ENCODE measurements around the gene TTLL5.

TTLL5 gene

GRCh38 chr14:75742867-75743266, 81.8 kb downstream of the TTLL5 start:
- DNase-seq (ENCODE audit: low read depth) = no peak

GRCh38 chr14:75747899-75748298, 86.9 kb downstream of the TTLL5 start:
- no peak for DNase-seq (ENCODE audit: low read depth)

DNA sequence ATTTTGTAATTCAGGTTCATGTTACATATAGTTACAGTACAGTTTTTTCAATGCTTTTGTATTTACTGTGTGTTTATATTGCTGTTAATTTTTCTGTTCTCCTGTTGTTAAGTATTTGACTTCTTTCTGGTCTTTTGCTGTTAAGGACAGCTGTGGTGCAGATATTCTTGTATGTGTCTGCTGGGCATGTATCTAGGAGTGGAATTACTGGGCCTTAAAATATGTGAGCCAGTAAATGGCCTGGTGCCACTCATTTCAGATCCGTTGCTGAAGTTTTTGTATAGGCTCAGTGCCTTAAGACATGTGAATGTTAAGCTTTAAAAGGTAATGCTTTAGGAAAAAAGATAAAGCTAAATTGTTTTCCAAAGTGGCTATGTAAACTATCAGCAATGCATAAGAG, 87.3 kb downstream of the TTLL5 start:
- no peak for DNase-seq (ENCODE audit: low read depth)

- DNase-seq (ENCODE audit: low read depth) = no peak
These were observed 90.2 kb downstream of the TTLL5 start for GRCh38 chr14:75751296-75751695.

DNA sequence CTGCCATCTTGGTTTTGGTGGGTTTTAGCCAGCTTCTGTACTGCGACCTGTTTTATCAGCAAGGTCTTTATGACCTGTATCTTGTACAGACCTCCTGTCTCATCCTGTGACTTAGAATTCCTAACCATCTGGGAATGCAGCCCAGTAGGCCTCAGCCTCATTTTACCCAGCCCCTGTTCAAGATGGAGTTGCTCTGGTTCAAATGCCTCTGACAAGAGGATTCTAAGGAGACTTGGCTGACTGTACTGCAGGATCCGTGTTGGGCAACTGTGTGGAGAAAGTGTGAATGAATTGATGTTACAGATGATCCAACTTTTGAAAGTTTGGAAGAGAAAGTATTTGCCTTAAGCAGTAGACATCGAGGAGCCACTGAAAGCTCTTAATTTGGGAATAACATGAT, 91.0 kb downstream of the TTLL5 start:
- no peak for DNase-seq (ENCODE audit: low read depth)

DNA sequence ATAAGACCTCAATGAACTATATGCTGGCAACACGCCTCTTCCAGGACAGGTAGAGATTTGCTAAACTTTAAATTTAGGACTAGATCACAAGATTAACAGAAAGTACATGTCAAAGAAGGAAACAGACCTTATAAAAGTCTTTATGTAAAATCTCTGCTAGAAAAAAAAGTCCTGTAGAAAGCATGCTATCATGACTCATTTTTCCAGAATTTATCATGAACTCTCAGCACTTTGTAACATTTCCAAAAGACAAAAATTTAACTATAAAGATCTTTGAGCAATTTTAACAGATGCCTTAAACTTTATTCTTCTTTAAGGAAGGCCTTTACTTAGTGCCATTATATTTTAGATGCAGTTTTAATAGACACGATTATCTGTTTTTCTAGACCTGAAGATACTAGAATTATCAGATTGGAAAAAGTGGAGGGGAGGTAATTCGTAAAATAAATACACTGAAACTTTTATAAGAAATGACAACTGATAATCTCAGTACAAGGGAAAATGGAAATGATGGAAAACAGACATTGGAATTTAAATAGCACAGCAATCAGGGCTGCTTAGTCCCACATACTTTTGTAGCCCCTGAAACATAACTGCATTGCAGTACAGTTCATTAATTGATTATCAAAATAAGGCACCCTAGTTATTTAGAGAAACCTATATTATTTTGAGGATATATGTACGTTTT, 92.0 kb downstream of the TTLL5 start:
- DNase-seq (ENCODE audit: low read depth) = no peak

GRCh38 chr14:75753696-75754095, 92.7 kb downstream of the TTLL5 start:
- DNase-seq (ENCODE audit: low read depth) = no peak

GRCh38 chr14:75757644-75758402, 96.8 kb downstream of the TTLL5 start:
- no peak for DNase-seq (ENCODE audit: low read depth)

GRCh38 chr14:75764020-75764419, 103.0 kb downstream of the TTLL5 start:
- DNase-seq (ENCODE audit: low read depth) = no peak

DNA sequence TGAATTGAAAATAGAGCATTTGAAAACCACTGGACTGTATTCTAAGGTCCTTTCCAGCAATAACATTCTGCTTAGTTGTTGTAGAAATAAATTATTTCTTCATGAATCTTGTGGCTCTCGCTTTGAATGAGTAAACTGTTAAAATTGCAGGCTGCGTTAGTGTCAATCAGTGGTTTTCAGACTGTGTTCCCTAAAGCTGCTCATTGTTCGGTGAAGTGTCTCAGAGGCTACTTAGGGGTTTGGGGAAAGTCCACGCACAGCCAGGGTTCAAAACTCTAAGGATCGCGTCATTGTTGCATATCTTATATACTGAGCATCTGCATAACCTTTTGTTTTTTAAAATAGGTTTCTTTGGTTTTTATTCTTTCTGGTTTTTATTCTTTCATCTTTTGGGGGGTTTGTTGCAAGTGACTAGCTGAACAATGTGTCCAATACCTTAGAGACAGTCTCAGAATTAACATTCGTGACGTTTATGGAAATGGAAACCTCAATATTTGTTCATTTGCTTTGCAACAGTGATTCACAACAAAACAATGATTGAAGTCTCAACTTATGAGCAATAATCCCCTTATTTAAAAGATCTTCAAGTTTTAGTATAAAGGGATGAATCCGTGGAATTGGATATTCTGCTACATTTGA, 108.1 kb downstream of the TTLL5 start:
- DNase-seq (ENCODE audit: low read depth) = no peak

DNA sequence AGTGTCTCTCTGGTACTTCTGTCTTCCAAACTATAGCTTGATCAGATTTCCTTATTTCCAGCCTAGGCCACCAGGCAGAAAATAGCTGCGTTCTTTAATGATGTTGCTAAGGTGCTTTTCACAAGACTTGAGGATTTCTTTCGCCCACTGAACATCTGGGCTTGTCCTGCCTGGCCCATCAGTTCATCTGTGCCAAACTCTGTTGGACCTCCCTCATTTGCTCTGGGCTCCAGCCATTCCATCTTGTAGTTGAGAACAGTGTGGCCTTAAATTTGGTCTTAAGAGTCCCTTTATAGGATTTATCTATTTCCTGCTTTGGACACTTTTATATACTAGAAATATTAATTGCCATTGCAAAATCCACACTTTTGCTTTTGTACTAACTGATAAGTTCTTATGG, 109.6 kb downstream of the TTLL5 start:
- DNase-seq (ENCODE audit: low read depth) = no peak

- DNase-seq (ENCODE audit: low read depth) = no peak
These were observed 110.5 kb downstream of the TTLL5 start for GRCh38 chr14:75771595-75771994.

DNA sequence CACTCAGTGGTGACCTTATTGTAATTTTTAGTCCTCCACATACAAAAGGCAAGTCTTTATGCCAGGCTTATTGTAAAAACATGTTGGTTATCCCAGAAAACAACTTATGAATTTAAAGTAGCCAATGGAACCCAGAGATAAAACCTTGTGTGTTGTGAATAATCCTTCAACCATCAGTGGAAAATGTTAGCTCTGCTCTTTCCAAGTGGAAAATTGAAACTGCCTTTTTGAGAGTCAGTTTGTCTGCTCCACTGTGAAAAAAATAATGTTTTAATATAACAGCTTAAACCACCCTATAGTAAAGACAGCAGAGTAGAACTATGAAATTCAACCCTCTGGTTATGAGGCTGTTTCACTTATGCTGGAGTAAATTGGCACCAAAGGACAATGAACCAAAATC, 112.0 kb downstream of the TTLL5 start:
- no peak for DNase-seq (ENCODE audit: low read depth)

DNA sequence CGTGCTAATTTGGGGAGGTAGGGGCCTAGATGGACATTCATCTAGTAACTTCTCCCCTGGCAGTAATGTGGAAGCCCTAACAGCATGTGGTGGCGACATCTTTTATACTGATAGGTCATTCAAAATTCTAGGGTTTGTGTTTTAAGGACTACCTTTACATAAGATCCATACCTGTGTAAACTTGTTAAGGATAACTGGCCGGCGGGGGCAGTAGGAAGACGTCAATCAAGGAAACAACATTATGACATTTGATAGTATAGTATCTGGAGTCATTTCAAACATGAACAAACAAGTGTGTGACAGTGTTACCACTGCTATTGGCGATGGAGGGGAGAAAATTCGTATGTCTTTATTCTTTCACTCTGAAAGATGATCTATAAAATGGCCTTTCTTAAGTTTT, 120.0 kb downstream of the TTLL5 start:
- no peak for DNase-seq (ENCODE audit: low read depth)

DNA sequence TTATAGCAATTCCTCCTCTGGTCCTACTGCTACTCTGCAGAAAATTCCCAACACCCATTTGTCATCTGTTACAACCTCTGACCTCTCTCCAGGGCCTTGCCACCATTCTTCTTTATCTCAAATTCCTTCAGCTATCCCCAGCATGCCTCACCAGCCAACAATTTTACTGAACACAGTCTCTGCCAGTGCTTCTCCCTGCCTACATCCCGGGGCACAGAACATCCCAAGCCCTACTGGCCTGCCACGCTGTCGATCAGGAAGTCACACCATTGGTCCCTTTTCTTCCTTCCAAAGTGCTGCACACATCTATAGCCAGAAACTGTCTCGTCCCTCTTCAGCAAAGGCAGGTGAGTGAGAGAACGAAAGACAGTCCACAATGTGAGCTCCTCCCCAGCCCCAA, 122.1 kb downstream of the TTLL5 start:
- DNase-seq (ENCODE audit: low read depth) = no peak

DNA sequence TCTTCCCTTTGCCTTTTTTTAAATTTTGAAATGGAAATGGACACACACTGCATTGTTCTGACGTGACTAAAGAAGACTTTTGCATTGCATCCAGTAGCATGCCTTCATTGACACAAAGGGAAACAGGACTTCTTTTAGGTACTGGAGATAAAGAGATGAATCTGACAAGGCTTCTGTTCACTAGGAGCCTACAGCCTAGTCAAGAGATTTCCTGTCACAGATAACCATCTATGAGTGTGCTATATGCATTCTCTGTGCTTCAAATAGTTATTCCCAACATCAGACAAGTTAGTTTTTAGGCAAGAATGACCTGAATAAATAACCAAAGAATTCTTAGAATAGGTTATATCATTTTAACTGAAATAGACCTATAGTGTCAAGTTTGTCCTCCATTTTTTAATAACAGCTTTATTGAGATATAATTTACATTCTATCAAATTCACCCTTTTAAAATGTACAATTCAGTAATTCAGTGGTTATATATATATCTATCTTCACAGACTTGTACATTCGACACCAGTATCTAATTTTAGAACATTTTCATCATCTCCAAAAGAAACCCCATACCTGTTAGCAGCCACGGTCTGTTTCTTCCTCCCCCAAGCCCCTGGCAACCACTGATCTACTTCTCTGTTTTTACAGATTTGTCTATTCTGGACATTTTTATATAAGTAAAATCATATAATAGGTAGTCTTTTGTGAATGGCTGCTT, 122.7 kb downstream of the TTLL5 start:
- no peak for DNase-seq (ENCODE audit: low read depth)

DNA sequence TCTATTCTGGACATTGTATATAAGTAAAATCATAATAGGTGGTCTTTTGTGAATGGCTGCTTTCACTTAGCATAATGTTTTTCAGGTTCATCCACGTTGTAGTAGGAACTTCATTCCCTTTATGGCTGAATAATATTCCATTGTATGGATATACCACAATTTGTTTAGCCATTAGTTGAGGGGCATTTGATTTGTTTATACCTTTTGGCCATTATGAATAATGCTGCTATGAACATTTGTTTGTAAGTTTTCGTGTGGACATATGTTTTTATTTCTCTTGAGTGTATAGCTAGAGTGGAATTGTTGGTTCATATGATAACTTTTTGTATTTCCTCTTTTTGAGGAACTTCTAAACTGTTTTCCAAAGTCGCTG, 123.3 kb downstream of the TTLL5 start:
- DNase-seq (ENCODE audit: low read depth) = no peak

DNA sequence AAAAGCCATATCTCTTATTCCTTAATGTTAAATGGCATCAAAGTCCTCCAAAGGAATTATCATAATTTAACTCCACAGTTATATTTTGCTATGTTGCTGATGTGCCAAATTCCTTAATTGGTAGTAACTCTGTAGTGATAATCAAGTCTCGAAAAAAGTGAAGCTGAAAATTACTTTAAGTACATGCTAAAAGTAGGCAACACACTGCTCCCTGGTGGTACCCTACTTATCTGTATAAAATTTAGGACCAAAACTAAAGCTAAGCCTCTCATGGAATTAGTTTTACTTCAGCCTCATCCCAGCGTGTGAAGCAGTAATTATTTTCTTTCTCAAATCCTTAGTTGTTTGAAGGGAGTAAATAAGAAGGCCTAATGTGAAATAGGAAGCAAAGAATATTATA, 132.8 kb downstream of the TTLL5 start:
- DNase-seq (ENCODE audit: low read depth) = no peak

DNA sequence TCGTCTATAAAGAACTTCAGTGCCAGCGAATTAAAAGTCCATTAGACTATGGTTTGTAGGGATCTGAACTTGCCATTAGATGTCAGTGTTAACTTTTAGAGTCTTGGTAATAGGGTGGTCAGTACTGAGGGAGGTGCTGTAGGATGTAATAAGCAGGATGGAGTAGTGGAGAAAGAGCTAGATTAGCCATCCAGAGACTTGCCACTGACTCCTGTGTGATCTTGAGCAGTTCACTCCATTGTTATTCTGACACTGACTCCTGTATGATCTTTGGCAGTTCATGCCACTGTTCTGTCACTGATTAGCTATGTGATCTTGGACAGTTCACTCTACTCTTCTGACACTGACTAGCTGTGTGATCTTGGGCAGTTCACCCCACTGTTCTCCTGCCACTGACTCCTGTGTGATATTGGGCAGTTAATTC, 133.6 kb downstream of the TTLL5 start:
- DNase-seq (ENCODE audit: low read depth) = no peak

- no peak for DNase-seq (ENCODE audit: low read depth)
These were observed 139.7 kb downstream of the TTLL5 start for GRCh38 chr14:75800792-75801191.

DNA sequence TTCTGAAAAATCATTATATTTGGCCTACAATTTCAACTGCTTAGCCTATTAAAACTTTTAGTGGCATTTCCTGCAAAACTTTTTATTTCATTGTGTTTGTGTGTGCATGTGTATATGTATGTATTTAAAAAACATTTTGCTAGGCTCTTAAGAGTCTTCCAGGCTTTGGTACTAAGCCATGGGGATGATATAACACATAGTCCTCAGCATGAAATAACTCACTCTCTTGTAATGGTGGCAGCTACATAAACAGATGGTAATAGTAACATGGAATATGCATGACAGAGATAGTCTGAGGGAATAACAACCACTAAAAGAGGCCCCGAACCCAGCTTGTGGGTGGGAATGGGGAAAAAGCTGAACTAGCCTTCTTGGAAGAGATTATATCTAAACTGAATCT, 141.4 kb downstream of the TTLL5 start:
- DNase-seq (ENCODE audit: low read depth) = no peak

DNA sequence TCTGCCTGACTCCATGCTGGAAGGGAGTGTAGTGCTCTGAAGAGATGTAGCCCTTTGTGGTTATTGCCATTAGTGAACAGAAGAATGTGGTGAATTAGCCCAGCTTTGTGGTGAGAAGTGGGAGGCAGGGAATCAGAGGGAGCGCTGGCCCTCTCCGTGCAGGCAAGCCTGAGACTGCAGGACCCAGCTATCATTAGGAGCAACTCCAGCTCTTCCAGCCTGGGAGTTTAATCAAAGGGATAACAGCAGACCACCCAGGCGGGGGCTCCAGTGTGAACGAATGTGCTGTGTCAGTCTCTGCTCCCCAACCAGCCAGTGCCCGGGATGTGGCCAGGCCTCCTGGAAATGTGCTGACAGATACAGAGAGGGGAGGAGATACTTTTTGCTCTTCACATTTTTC, 142.7 kb downstream of the TTLL5 start:
- DNase-seq (ENCODE audit: low read depth) = no peak
